Measurements from ENCODE around the gene KCNH1. TPM values are rescaled to one million over a fixed set of nuclear protein-coding genes. Genes with fewer than 3 reads are reported as not detected.

KCNH1 gene
- total and polyA plus RNA-seq, 7 donors, result 0.10 to 0.22 (median 0.17) TPM

GRCh38 chr1:210937846-210938245 lies 196.1 kb downstream of the KCNH1 start:
- no peaks in the 10 kb centered on the region for H3K4me1 ChIP-seq
- no peak overlapping the region for H3K27ac ChIP-seq
- H3K27me3 ChIP-seq (ENCODE audit: insufficient read depth in 3 of 3, low read length in 2 of 3), result no peaks in the 10 kb centered on the region
- intact Hi-C loops (cut with DNase I), result no loop called here
- no peaks in the 10 kb centered on the region for H3K9me3 ChIP-seq
- no peaks in the 10 kb centered on the region for H3K36me3 ChIP-seq (ENCODE audit: insufficient read depth in 1 of 2, low read depth in 1 of 2)
- H3K4me3 ChIP-seq, result no peak overlapping the region
- no peak for TF ChIP-seq CTCF (IDR thresholded peaks at IDR 0.05)
- ATAC-seq (no peak), DNase-seq (no peak)

GRCh38 chr1:210935905-210936304 lies 198.0 kb downstream of the KCNH1 start:
- DNase-seq (no peak), ATAC-seq (no peak)
- no peak overlapping the region for H3K4me3 ChIP-seq
- WGBS, 3 donors, result 84 to 87% (median 84%) methylated on average over 4 of the region's 4 CpGs
- H3K9me3 ChIP-seq, result no peaks in the 10 kb centered on the region
- H3K4me1 ChIP-seq, result no peaks in the 10 kb centered on the region
- H3K27me3 ChIP-seq (ENCODE audit: insufficient read depth in 3 of 3, low read length in 2 of 3), result no peaks in the 10 kb centered on the region
- H3K27ac ChIP-seq, result no peak overlapping the region
- TF ChIP-seq CTCF (IDR thresholded peaks at IDR 0.05), result no peak
- H3K36me3 ChIP-seq (ENCODE audit: insufficient read depth in 1 of 2, low read depth in 1 of 2), result no peaks in the 10 kb centered on the region
- intact Hi-C loops (cut with DNase I), result no loop called here

GRCh38 chr1:210932104-210932503 lies 201.8 kb downstream of the KCNH1 start:
- H3K4me1 ChIP-seq, result no peaks in the 10 kb centered on the region
- intact Hi-C loops (cut with DNase I), result no loop called here

GRCh38 chr1:210922666-210923065 lies 211.3 kb downstream of the KCNH1 start:
- Histone ChIP-seq H3K27ac (no peak overlapping the region), H3K36me3 (ENCODE audit: insufficient read depth in 1 of 2, low read depth in 1 of 2) (no peaks in the 10 kb centered on the region), H3K9me3 (no peaks in the 10 kb centered on the region), H3K4me1 (no peaks in the 10 kb centered on the region), H3K4me3 (no peak overlapping the region), H3K27me3 (ENCODE audit: insufficient read depth in 3 of 3, low read length in 2 of 3) (no peaks in the 10 kb centered on the region)
- no peak for TF ChIP-seq CTCF (IDR thresholded peaks at IDR 0.05)
- DNase-seq (no peak), ATAC-seq (no peak)
- intact Hi-C loops (cut with DNase I), result no loop called here

More at GRCh38 chr1:210932104-210932503, 201.8 kb downstream of the KCNH1 start:
- Histone ChIP-seq H3K27me3 (ENCODE audit: insufficient read depth in 3 of 3, low read length in 2 of 3) (no peaks in the 10 kb centered on the region), H3K4me3 (no peak overlapping the region), H3K27ac (no peak overlapping the region), H3K36me3 (ENCODE audit: insufficient read depth in 1 of 2, low read depth in 1 of 2) (no peaks in the 10 kb centered on the region), H3K9me3 (no peaks in the 10 kb centered on the region)
- DNase-seq (no peak), ATAC-seq (no peak)
- TF ChIP-seq CTCF (IDR thresholded peaks at IDR 0.05), result no peak

All from psoas muscle (tissue), 8 donors.